Endothelial cell of umbilical vein (primary cell): Measurements from ENCODE around the gene ETV6.

Experiments
- EZH2 ChIP-seq: IDR thresholded peaks from 2 replicates; pipeline ENCODE4 v1.6.1; 2012; ENCODE audit warnings: borderline replicate concordance, low read depth, mild to moderate bottlenecking, moderate library complexity, low read length, inconsistent platforms; ENCODE audit not compliant: severe bottlenecking
- FOS ChIP-seq: IDR thresholded peaks from 2 replicates; pipeline ENCODE4 v1.6.1; 2011; ENCODE audit warnings: mild to moderate bottlenecking, low read length, moderate library complexity, borderline replicate concordance; ENCODE audit not compliant: insufficient read depth
- JUN ChIP-seq: IDR thresholded peaks from 2 replicates; pipeline ENCODE4 v1.6.1; 2011; ENCODE audit warnings: borderline replicate concordance, low read depth; ENCODE audit not compliant: insufficient read length, insufficient read depth
- MYC ChIP-seq: IDR thresholded peaks from one replicate; pipeline ENCODE4 v1.6.1; 2011; ENCODE audit warnings: mild to moderate bottlenecking, low read depth, low read length
- POLR2A ChIP-seq: IDR thresholded peaks from 2 replicates; pipeline ENCODE4 v1.6.1; 2012; ENCODE audit warnings: low read depth, mild to moderate bottlenecking, control low read depth, low read length
- POLR2AphosphoS5 ChIP-seq: IDR thresholded peaks from 2 replicates; pipeline ENCODE4 v1.6.1; 2012; ENCODE audit warnings: low read depth, mild to moderate bottlenecking, control low read depth, low read length, moderate library complexity; ENCODE audit not compliant: insufficient read depth
- TF ChIP-seq, protein P1 (sequence below), 2 donors: IDR thresholded peaks; 1 replicate in 1 of 2; 2 replicates in 1 of 2; pipeline ENCODE4 v1.5.1; 2011; ENCODE audit warnings: low read length in 2 of 2, mild to moderate bottlenecking in 2 of 2, moderate library complexity in 2 of 2, control low read depth in 1 of 2, inconsistent platforms in 1 of 2, low read depth in 1 of 2; ENCODE audit not compliant: insufficient read depth in 1 of 2; ENCODE audit errors: extremely low read depth in 1 of 2
- TF ChIP-seq, protein P2 (sequence below): IDR thresholded peaks from 2 replicates; pipeline ENCODE4 v1.6.1; 2011; ENCODE audit not compliant: insufficient read depth, insufficient read length

DNA sequence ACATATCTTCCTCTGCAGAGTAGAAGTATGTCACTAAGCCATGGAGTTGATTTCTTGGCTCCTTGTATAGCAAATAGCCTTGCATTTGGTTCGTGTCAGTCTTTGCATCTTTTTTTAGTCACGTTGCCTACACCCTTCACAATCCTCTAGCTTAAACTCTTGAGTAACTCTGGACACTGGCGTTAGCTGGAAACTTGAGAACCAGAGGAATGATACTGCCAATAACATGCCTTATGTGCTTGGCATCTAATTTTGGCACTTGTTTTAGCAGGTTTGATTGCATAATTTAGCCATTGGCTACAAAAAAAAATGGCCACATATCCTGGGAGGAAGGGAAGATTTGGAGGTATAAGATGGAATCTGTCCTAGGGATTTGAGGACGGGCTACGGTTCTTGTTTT is 136.2 kb downstream of the ETV6 start:
- TF ChIP-seq, protein P1, sequence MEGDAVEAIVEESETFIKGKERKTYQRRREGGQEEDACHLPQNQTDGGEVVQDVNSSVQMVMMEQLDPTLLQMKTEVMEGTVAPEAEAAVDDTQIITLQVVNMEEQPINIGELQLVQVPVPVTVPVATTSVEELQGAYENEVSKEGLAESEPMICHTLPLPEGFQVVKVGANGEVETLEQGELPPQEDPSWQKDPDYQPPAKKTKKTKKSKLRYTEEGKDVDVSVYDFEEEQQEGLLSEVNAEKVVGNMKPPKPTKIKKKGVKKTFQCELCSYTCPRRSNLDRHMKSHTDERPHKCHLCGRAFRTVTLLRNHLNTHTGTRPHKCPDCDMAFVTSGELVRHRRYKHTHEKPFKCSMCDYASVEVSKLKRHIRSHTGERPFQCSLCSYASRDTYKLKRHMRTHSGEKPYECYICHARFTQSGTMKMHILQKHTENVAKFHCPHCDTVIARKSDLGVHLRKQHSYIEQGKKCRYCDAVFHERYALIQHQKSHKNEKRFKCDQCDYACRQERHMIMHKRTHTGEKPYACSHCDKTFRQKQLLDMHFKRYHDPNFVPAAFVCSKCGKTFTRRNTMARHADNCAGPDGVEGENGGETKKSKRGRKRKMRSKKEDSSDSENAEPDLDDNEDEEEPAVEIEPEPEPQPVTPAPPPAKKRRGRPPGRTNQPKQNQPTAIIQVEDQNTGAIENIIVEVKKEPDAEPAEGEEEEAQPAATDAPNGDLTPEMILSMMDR (IDR thresholded peaks at IDR 0.05; ENCODE audit: extremely low read depth in 1 of 2, insufficient read depth in 1 of 2, low read depth in 1 of 2, low read length in 2 of 2) = no peak
- TF ChIP-seq, protein P2, sequence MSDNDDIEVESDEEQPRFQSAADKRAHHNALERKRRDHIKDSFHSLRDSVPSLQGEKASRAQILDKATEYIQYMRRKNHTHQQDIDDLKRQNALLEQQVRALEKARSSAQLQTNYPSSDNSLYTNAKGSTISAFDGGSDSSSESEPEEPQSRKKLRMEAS = no peak
- TF ChIP-seq EZH2 = no peak
- TF ChIP-seq POLR2A = no peak
- TF ChIP-seq POLR2AphosphoS5 = no peak
- no peak for TF ChIP-seq MYC
- TF ChIP-seq JUN = no peak
- no peak for TF ChIP-seq FOS
